ENCODE measurements around the gene PHPT1. TPM values are rescaled to one million over a fixed set of nuclear protein-coding genes. Genes with fewer than 3 reads are reported as not detected.

Gene PHPT1
- total and polyA plus RNA-seq, 2 of the 13 experiments (the other 11 are each of a cell fraction or from before 2014, with no cell fraction given), result 189 to 192 TPM

DNA sequence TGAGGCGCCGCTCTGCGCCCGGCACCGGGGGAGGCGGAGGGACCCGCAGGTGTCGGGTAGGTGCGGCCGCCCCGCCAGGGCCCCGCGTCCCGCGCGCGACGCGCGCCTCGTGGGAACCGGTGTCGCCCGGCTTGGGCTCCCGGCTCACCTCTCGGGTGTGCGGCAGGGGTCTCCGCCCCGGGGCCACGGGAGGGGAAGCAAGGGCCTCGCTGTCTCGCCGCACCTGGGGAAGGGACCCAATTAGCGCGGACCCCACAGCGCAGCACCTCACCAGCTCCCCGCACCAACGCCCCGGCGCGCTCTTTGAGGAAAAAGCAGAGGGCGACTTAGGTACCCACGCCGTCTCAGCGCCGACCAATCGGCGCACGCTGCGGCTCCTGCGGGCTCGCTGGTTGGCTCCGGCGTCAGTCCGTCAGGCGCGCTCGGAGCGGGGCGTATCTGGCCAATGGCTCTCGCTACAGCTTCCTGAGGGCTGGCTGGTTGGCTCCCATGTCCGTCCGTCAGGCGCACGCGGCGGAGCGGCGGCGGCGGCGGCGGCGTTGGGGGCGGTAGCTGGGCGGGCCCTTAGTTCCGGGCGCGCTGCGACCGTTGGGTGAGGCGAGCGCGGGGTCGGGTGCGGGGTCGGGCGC, 36.9 kb downstream of the PHPT1 start, which contains the start of gene TRAF2 (continued):
- TF ChIP-seq LRRFIP1 (CRISPR knock-in tag; conservative IDR thresholded peaks at IDR 0.05), result no peak
- no peak for TF ChIP-seq KLF11 (CRISPR knock-in tag; IDR thresholded peaks at IDR 0.05)
- TF ChIP-seq TOPORS (CRISPR knock-in tag; IDR thresholded peaks at IDR 0.05), result no peak
- TF ChIP-seq ZSCAN31 (CRISPR knock-in tag; IDR thresholded peaks at IDR 0.05; ENCODE audit: low read depth), result peak; percentile 74
- peak; percentile 35; the same call in 1 of the 2 replicates for TF ChIP-seq ZNF33B (CRISPR knock-in tag; IDR thresholded peaks at IDR 0.05)
- TF ChIP-seq ZNF20 (CRISPR knock-in tag; IDR thresholded peaks at IDR 0.05), result no peak
- no peak for TF ChIP-seq MAFF (IDR thresholded peaks at IDR 0.05; ENCODE audit: low read depth, low read length)
- TF ChIP-seq SP140L (CRISPR knock-in tag; IDR thresholded peaks at IDR 0.05; ENCODE audit: borderline replicate concordance), result no peak
- no peak for TF ChIP-seq ZFP36L2 (CRISPR knock-in tag; IDR thresholded peaks at IDR 0.05)
- TF ChIP-seq, protein P1, sequence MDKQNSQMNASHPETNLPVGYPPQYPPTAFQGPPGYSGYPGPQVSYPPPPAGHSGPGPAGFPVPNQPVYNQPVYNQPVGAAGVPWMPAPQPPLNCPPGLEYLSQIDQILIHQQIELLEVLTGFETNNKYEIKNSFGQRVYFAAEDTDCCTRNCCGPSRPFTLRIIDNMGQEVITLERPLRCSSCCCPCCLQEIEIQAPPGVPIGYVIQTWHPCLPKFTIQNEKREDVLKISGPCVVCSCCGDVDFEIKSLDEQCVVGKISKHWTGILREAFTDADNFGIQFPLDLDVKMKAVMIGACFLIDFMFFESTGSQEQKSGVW (CRISPR knock-in tag; IDR thresholded peaks at IDR 0.05; ENCODE audit: borderline replicate concordance), result no peak
- TF ChIP-seq ZFP62 (CRISPR knock-in tag; IDR thresholded peaks at IDR 0.05), result no peak
- TF ChIP-seq MTF1 (CRISPR knock-in tag; IDR thresholded peaks at IDR 0.05), result no peak
- no peak for TF ChIP-seq ZBTB33 (CRISPR knock-in tag; IDR thresholded peaks at IDR 0.05)
- no peak; the same call in 1 of the 2 replicates for TF ChIP-seq ZNF747 (CRISPR knock-in tag; IDR thresholded peaks at IDR 0.05; ENCODE audit: borderline replicate concordance)
- TF ChIP-seq GABPA (IDR thresholded peaks at IDR 0.05; ENCODE audit: low read depth, low read length), result no peak
- TF ChIP-seq GABPA (CRISPR knock-in tag; IDR thresholded peaks at IDR 0.05; ENCODE audit: low read depth), result peak; percentile 41; the same call in 1 of the 2 replicates
- TF ChIP-seq DNMT1 (CRISPR knock-in tag; IDR thresholded peaks at IDR 0.05), result no peak
- 0 out of 2 replicates have a peak, but pooled peaks have one; percentile 31 for TF ChIP-seq ZNF331 (CRISPR knock-in tag; IDR thresholded peaks at IDR 0.05)
- TF ChIP-seq SIN3A (IDR thresholded peaks at IDR 0.05; ENCODE audit: borderline replicate concordance, low read depth, low read length), result peak; percentile 74; the same call in 1 of the 2 replicates
- TF ChIP-seq, protein P2, sequence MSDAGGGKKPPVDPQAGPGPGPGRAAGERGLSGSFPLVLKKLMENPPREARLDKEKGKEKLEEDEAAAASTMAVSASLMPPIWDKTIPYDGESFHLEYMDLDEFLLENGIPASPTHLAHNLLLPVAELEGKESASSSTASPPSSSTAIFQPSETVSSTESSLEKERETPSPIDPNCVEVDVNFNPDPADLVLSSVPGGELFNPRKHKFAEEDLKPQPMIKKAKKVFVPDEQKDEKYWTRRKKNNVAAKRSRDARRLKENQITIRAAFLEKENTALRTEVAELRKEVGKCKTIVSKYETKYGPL (CRISPR knock-in tag; IDR thresholded peaks at IDR 0.05), result no peak
- TF ChIP-seq HINFP (CRISPR knock-in tag; IDR thresholded peaks at IDR 0.05; ENCODE audit: low read depth), result no peak
- TF ChIP-seq ZNF17 (CRISPR knock-in tag; IDR thresholded peaks at IDR 0.05), result no peak
- peak; percentile 74; the same call in 1 of the 2 replicates for TF ChIP-seq ZFP90 (CRISPR knock-in tag; IDR thresholded peaks at IDR 0.05; ENCODE audit: borderline replicate concordance)
- no peak for TF ChIP-seq MBNL3 (CRISPR knock-in tag; conservative IDR thresholded peaks at IDR 0.05)

All from HepG2 (cell line).